ENCODE data around the gene BRS3. TPM values are rescaled to one million over a fixed set of nuclear protein-coding genes. Genes with fewer than 3 reads are reported as not detected.

The BRS3 gene
- total and polyA plus RNA-seq, 9 of the 15 experiments (the other 6 are each of a cell fraction or from before 2014, with no cell fraction given): not detected

DNA sequence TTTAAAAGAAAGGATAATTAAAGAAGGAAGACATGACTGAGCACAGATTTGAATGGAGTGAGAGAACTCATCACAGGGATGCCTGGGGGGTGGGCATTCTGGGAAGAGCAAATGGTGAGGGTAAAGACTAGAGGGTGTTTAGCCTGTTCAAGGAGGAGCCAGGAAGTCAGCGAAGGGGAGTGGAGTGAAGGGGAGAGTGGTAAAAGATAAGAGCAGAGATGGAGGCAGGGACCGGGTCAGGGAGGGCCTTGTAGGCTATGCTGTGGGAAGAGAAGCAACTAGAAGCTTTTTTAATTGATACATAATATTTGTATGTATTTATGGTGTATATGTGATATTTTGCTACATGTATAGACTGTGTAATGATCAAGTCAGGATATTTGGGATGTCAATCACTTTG lies 42.0 kb downstream of the BRS3 start:
- DNase-seq (ENCODE audit: extremely low read depth in 1 of 4, low spot score in 3 of 4) (peak; percentile 6 to 51 (median 28)), FAIRE-seq (no peak), ATAC-seq (peak; percentile 92)
- peaks cover 0 to under 1% of the 10 kb centered on the region in 2 experiments; a peak in 1 of 5 replicates for H3K27me3 ChIP-seq (ENCODE audit: control insufficient read depth in 2 of 2, insufficient read depth in 2 of 2, low read length in 2 of 2)
- H3K4me1 ChIP-seq (replicated peaks in 1 of 2; ENCODE audit: control insufficient read depth in 2 of 2, insufficient read depth in 2 of 2, low read length in 2 of 2): peaks cover 0 to 10% of the 10 kb centered on the region in 2 experiments; a peak in 3 of 5 replicates
- no peaks in the 10 kb centered on the region for H3K9me1 ChIP-seq (ENCODE audit: control insufficient read depth, insufficient read depth, low read length)
- no peak for TF ChIP-seq ARID1B (IDR thresholded peaks at IDR 0.05)
- 0 out of 2 replicates have a peak, but pooled peaks have one; percentile 17 for TF ChIP-seq MCM3 (IDR thresholded peaks at IDR 0.05)
- no peak overlapping the region for H3K9ac ChIP-seq (ENCODE audit: insufficient read depth in 1 of 2, low read depth in 2 of 2, low read length in 2 of 2)
- H3K4me3 ChIP-seq: no peak overlapping the region
- 0 out of 2 replicates have a peak overlapping the region, but pooled peaks have one; percentile 63 for H2AFZ ChIP-seq (ENCODE audit: low read depth, low read length)
- H3K4me2 ChIP-seq (ENCODE audit: insufficient read depth, low read length): no peak overlapping the region
- intact Hi-C loops (cut with micrococcal nuclease): no loop called here
- no peak overlapping the region for H3K27ac ChIP-seq (ENCODE audit: extremely low read depth, low read depth, low read length)
- no peaks in the 10 kb centered on the region; the same call in 1 of the 2 replicates for H3K9me3 ChIP-seq (replicated peaks; ENCODE audit: control insufficient read depth, insufficient read depth, low read depth, low read length)
- ChIA-PET CTCF (ENCODE audit: low intra/inter-chr PET ratio) (no interaction called here), POLR2A (no interaction called here)
- no peaks in the 10 kb centered on the region for H3K36me3 ChIP-seq (ENCODE audit: control insufficient read depth, insufficient read depth, low read length)
- no peaks in the 10 kb centered on the region for H4K20me1 ChIP-seq (replicated peaks; ENCODE audit: control insufficient read depth, insufficient read depth, low read length)
- H3K79me2 ChIP-seq (ENCODE audit: control insufficient read depth, insufficient read depth, low read length): no peaks in the 10 kb centered on the region
- WGBS (ENCODE audit: insufficient coverage, low coverage, missing lambda C conversion rate): 0% methylated on average over 2 of the region's 2 CpGs
- in situ Hi-C loops (cut with MboI): no loop called here
- BruUV-seq (replicated peaks): no TSS peak

- in situ Hi-C loops (cut with MboI) (no loop called here), intact Hi-C loops (cut with micrococcal nuclease) (no loop called here)
- Histone ChIP-seq H3K4me2 (ENCODE audit: insufficient read depth, low read length) (no peak within 1 kb of the TSS), H3K36me3 (ENCODE audit: control insufficient read depth, insufficient read depth, low read length) (no peaks in the 10 kb centered on the region), H3K27me3 (ENCODE audit: control insufficient read depth in 2 of 2, insufficient read depth in 2 of 2, low read length in 2 of 2) (peaks cover 2 to 8% of the 10 kb centered on the region in 2 experiments; a peak in 2 of 5 replicates), H3K9ac (ENCODE audit: insufficient read depth in 1 of 2, low read depth in 2 of 2, low read length in 2 of 2) (no peak within 1 kb of the TSS), H4K20me1 (replicated peaks; ENCODE audit: control insufficient read depth, insufficient read depth, low read length) (no peaks in the 10 kb centered on the region), H3K27ac (ENCODE audit: extremely low read depth, low read depth, low read length) (no peak within 1 kb of the TSS), H3K9me1 (ENCODE audit: control insufficient read depth, insufficient read depth, low read length) (no peaks in the 10 kb centered on the region), H3K9me3 (replicated peaks; ENCODE audit: control insufficient read depth, insufficient read depth, low read depth, low read length) (no peaks in the 10 kb centered on the region; the same call in 1 of the 2 replicates), H3K79me2 (ENCODE audit: control insufficient read depth, insufficient read depth, low read length) (no peaks in the 10 kb centered on the region), H3K4me3 (no peak within 1 kb of the TSS), H2AFZ (ENCODE audit: low read depth, low read length) (no peak within 1 kb of the TSS; the same call in 1 of the 2 replicates), H3K4me1 (replicated peaks in 1 of 2; ENCODE audit: control insufficient read depth in 2 of 2, insufficient read depth in 2 of 2, low read length in 2 of 2) (peaks cover 0 to 10% of the 10 kb centered on the region in 2 experiments; a peak in 3 of 5 replicates)
- TF ChIP-seq, protein P1, sequence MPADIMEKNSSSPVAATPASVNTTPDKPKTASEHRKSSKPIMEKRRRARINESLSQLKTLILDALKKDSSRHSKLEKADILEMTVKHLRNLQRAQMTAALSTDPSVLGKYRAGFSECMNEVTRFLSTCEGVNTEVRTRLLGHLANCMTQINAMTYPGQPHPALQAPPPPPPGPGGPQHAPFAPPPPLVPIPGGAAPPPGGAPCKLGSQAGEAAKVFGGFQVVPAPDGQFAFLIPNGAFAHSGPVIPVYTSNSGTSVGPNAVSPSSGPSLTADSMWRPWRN (IDR thresholded peaks at IDR 0.05; ENCODE audit: low read depth): no peak
- TF ChIP-seq HNRNPL (IDR thresholded peaks at IDR 0.05; ENCODE audit: low read depth, low read length) (no peak), SMAD3 (CRISPR knock-in tag; conservative IDR thresholded peaks at IDR 0.05) (no peak)
- ChIA-PET POLR2A (no interaction called here), CTCF (ENCODE audit: low intra/inter-chr PET ratio) (no interaction called here)
- DNase-seq (ENCODE audit: extremely low read depth in 1 of 4, low spot score in 3 of 4) (no peak), ATAC-seq (no peak), FAIRE-seq (no peak)
- BruUV-seq (replicated peaks): no TSS peak
- 27% methylated on average over 2 of the region's 3 CpGs for WGBS (ENCODE audit: insufficient coverage, low coverage, missing lambda C conversion rate)
Observed at GRCh38 chrX:136531951-136532350, 44.2 kb downstream of the BRS3 start, which contains the start of gene VGLL1. Gene VGLL1, plus strand, starts transcription at chrX:136532215. Its CDS starts 3,806 bp downstream, at chrX:136536021.
